Stimulated activated naive CD8-positive, alpha-beta T cell treated with anti-CD3 and anti-CD28 coated beads, Interleukin-15, amount 100 ng/mL, for 72 hours (primary cell): ENCODE data around the gene S100A9.
A peak's percentile ranks its signal among the peaks of the same experiment; 100 is the strongest.
"Not testable (repeated sequence)": the region's sequence is repeated elsewhere in the genome, so short reads cannot be mapped to it uniquely, and the experiment has no call there.

Experiments
- ATAC-seq: fragments of 150-1000 bp; cut with Tn5 transposase; 2 replicates; pipeline ENCODE4 v1.10.0; 2021; ENCODE audit warnings: mild to moderate bottlenecking, moderate library complexity
- DNase-seq, 2 donors: peaks; one replicate each; pipeline ENCODE4 v3.0.0; 2021 to 2022
- H3K27ac Mint-ChIP-seq, 2 donors: one replicate each; pipeline ENCODE4 v1.8.0; 2022; ENCODE audit warnings: mild to moderate bottlenecking in 2 of 2, mixed read lengths in 2 of 2, moderate library complexity in 2 of 2
- H3K27me3 Mint-ChIP-seq: one replicate; pipeline ENCODE4 v1.8.0; 2022; ENCODE audit warnings: mixed read lengths
- H3K4me1 Mint-ChIP-seq: one replicate; pipeline ENCODE4 v1.8.0; 2022; ENCODE audit warnings: mild to moderate bottlenecking, mixed read lengths
- H3K4me3 Mint-ChIP-seq, 2 donors: one replicate each; pipeline ENCODE4 v1.8.0; 2022; ENCODE audit warnings: mild to moderate bottlenecking in 2 of 2, mixed read lengths in 2 of 2, moderate library complexity in 1 of 2
- H3K9me3 Mint-ChIP-seq, 2 donors: one replicate each; pipeline ENCODE4 v1.8.0; 2022; ENCODE audit warnings: mixed read lengths in 2 of 2

Gene S100A9

GRCh38 chr1:153357853-153358690, at the start of gene S100A9:
TSS of gene S100A9 (plus strand) at chr1:153357854. CDS start at chr1:153358284, 430 bp downstream.
- peak in 1 of 2 donors; percentile 2 for DNase-seq
- Mint-ChIP-seq H3K4me1 (peaks cover 22% of the 10 kb centered on the region), H3K27me3 (no peaks in the 10 kb centered on the region), H3K9me3 (no peaks in the 10 kb centered on the region), H3K27ac (peak within 1 kb of the TSS in 1 of 2 donors; percentile 30), H3K4me3 (no peak within 1 kb of the TSS)
- ATAC-seq = no peak

- Mint-ChIP-seq H3K9me3 (no peaks in the 10 kb centered on the region), H3K27ac (no peak overlapping the region), H3K4me3 (no peak overlapping the region), H3K4me1 (no peaks in the 10 kb centered on the region), H3K27me3 (peaks cover 21% of the 10 kb centered on the region)
- DNase-seq = no peak
- no peak for ATAC-seq
Observed at GRCh38 chr1:153308540-153308939, 49.1 kb upstream of the S100A9 start.

- no peaks in the 10 kb centered on the region for H3K4me1 Mint-ChIP-seq
- no peaks in the 10 kb centered on the region for H3K9me3 Mint-ChIP-seq
- H3K27me3 Mint-ChIP-seq = peaks cover 21% of the 10 kb centered on the region
- no peak for DNase-seq
- H3K4me3 Mint-ChIP-seq = no peak overlapping the region
- no peak for ATAC-seq
- peak overlapping the region in 1 of 2 donors; percentile 44 for H3K27ac Mint-ChIP-seq
Observed at GRCh38 chr1:153309441-153309840, 48.2 kb upstream of the S100A9 start.

GRCh38 chr1:153310526-153310925, 47.1 kb upstream of the S100A9 start:
- Mint-ChIP-seq H3K9me3 (peaks cover 0 to 5% of the 10 kb centered on the region in 2 donors), H3K27ac (no peak overlapping the region), H3K4me1 (no peaks in the 10 kb centered on the region), H3K27me3 (peaks cover 21% of the 10 kb centered on the region), H3K4me3 (no peak overlapping the region)
- DNase-seq (no peak), ATAC-seq (no peak)

GRCh38 chr1:153312570-153313186, 45.0 kb upstream of the S100A9 start, which contains the start of gene PGLYRP3:
TSS of gene PGLYRP3 (minus strand) at chr1:153312952. CDS start at chr1:153310665, 2,287 bp downstream.
- ATAC-seq (no peak), DNase-seq (no peak)
- Mint-ChIP-seq H3K4me1 (no peaks in the 10 kb centered on the region), H3K9me3 (peaks cover 0 to 9% of the 10 kb centered on the region in 2 donors), H3K27me3 (peaks cover 33% of the 10 kb centered on the region), H3K27ac (no peak within 1 kb of the TSS), H3K4me3 (no peak within 1 kb of the TSS)

GRCh38 chr1:153313288-153313687, 44.4 kb upstream of the S100A9 start:
- no peak overlapping the region for H3K4me3 Mint-ChIP-seq
- peaks cover 0 to 9% of the 10 kb centered on the region in 2 donors for H3K9me3 Mint-ChIP-seq
- ATAC-seq (no peak), DNase-seq (no peak)
- H3K27ac Mint-ChIP-seq = no peak overlapping the region
- no peaks in the 10 kb centered on the region for H3K4me1 Mint-ChIP-seq
- H3K27me3 Mint-ChIP-seq = peaks cover 27% of the 10 kb centered on the region

DNA sequence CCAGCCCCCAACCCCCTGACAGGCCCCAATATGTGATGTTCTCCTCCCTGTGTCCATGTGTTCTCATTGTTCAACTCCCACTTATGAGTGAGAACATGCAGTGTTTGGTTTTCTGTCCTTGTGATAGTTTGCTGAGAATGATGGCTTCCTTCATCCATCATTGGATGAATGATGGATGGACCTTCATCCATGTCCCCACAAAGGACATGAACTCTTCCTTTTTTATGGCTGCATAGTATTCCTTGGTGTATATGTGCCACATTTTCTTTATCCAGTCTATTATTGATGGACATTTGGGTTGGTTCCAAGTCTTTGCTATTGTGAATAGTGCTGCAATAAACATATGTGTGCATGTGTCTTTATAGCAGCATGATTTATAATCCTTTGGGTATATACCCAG, 43.3 kb upstream of the S100A9 start:
- H3K27ac Mint-ChIP-seq, H3K9me3 Mint-ChIP-seq, H3K4me3 Mint-ChIP-seq, ATAC-seq, H3K4me1 Mint-ChIP-seq, DNase-seq: not testable (repeated sequence)
- peaks cover 24% of the 10 kb centered on the region for H3K27me3 Mint-ChIP-seq

DNA sequence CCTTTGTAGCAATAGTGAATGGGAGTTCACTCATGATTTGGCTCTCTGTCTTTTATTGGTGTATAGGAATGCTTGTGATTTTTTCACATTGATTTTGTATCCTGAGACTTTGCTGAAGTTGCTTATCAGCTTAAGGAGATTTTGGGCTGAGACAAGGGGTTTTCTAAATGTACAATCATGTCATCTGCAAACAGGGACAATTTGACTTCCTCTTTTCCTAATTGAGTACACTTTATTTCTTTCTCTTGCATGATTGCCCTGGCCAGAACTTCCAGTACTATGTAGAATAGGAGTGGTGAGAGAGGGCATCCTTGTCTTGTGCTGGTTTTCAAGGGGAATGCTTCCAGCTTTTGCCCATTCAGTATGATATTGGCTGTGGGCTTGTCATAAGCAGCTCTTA, 41.6 kb upstream of the S100A9 start:
- not testable (repeated sequence) for DNase-seq, H3K9me3 Mint-ChIP-seq, H3K4me3 Mint-ChIP-seq, ATAC-seq, H3K27ac Mint-ChIP-seq, H3K4me1 Mint-ChIP-seq
- H3K27me3 Mint-ChIP-seq = peaks cover 24% of the 10 kb centered on the region

GRCh38 chr1:153318145-153318544, 39.5 kb upstream of the S100A9 start:
- Mint-ChIP-seq H3K9me3 (peaks cover 9 to 17% of the 10 kb centered on the region in 2 donors), H3K27me3 (peaks cover 17% of the 10 kb centered on the region)
- not testable (repeated sequence) for H3K27ac Mint-ChIP-seq, DNase-seq, H3K4me3 Mint-ChIP-seq, H3K4me1 Mint-ChIP-seq, ATAC-seq

DNA sequence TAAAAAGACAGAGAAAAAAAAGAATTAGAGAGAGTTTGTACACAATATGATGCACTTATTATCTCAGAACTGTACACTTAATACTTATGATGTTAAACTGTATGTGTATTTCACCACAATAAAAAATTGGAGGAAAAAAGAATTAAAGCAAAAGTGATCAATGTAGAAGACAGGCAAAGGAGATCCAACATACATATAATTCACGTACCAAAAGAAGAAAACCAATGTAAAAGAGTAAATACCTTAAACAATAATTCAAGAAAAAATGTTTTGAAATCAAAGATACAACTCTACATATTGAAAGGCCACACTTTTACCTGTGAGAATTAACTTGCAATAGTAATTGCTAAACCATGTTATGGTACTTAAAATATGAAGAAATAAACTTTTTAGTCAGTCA, 35.1 kb upstream of the S100A9 start:
- no peak for ATAC-seq
- H3K4me3 Mint-ChIP-seq = no peak overlapping the region
- H3K27ac Mint-ChIP-seq = no peak overlapping the region
- H3K4me1 Mint-ChIP-seq = no peaks in the 10 kb centered on the region
- peaks cover 8 to 19% of the 10 kb centered on the region in 2 donors for H3K9me3 Mint-ChIP-seq
- no peak for DNase-seq
- H3K27me3 Mint-ChIP-seq = no peaks in the 10 kb centered on the region

GRCh38 chr1:153324912-153325311, 32.7 kb upstream of the S100A9 start:
- H3K9me3 Mint-ChIP-seq = peaks cover 18 to 26% of the 10 kb centered on the region in 2 donors
- no peaks in the 10 kb centered on the region for H3K4me1 Mint-ChIP-seq
- no peak overlapping the region for H3K27ac Mint-ChIP-seq
- no peak overlapping the region for H3K4me3 Mint-ChIP-seq
- ATAC-seq (no peak), DNase-seq (no peak)
- no peaks in the 10 kb centered on the region for H3K27me3 Mint-ChIP-seq

DNA sequence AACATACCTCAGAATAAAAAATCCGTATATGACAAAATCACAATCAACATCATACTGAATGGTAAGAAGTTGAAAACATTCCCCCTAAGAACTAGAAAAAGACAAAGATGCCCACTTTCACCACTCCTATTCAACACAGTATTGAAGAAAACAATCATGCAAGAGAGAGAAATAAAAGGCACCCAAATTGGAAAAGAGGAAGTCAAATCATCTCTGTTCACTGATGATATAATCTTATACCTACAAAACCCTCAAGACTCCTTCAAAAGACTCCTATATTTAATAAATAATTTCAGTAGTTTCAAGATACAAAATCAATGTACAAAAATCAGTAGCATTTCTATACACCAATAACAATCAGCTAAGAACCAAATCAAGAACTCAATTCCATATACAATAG, 23.8 kb upstream of the S100A9 start:
- DNase-seq = no peak
- no peak overlapping the region for H3K4me3 Mint-ChIP-seq
- ATAC-seq = no peak
- peaks cover under 1% of the 10 kb centered on the region for H3K4me1 Mint-ChIP-seq
- H3K27me3 Mint-ChIP-seq = no peaks in the 10 kb centered on the region
- peaks cover 11 to 24% of the 10 kb centered on the region in 2 donors for H3K9me3 Mint-ChIP-seq
- no peak overlapping the region for H3K27ac Mint-ChIP-seq

- peaks cover 24% of the 10 kb centered on the region for H3K4me1 Mint-ChIP-seq
- no peak overlapping the region for H3K27ac Mint-ChIP-seq
- peaks cover 1% of the 10 kb centered on the region for H3K27me3 Mint-ChIP-seq
- DNase-seq = no peak
- no peak overlapping the region for H3K4me3 Mint-ChIP-seq
- H3K9me3 Mint-ChIP-seq = peaks cover 0 to 10% of the 10 kb centered on the region in 2 donors
- no peak for ATAC-seq
Observed at GRCh38 chr1:153336650-153337049, 21.0 kb upstream of the S100A9 start.

DNA sequence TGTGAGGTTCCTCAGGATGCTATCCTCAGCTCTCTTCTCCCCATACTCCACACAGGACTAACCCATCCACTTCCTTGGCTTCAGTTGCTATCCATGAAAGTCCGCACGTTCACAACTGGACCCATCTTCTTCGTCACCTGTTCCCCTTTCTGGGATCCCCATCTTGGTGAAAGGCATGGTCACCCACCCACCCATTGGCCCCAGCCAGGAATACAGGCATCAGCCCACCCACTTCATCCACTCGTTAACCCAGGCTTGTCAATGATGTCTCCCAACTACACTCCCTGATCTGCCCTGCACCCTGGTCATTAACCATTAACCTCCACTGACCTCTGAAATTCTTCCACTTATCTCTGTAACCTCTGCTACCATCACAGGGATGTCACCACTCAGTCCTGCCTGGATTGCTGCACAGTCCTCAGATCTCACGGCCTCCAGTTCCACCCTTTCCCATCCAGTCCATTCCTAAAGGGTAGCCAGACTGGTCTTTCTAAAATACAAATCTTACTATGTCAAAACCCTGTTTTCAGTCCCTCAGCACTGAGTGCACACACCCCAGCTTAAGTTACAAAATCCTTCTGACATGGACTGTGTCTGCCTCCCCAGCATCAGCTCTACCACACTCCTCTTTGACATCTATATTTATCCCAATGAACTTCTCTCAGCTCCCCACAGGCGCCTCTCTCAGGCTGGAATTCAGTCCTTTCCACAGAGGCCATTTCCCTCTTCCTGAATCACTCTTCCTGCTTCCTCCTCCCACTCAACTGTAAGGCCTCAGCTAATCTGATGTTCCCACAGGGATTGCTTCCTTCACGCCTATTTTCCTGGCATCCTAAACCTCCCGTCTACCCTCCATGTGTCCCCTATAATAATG, 19.4 kb upstream of the S100A9 start:
- no peak overlapping the region for H3K27ac Mint-ChIP-seq
- H3K9me3 Mint-ChIP-seq = peaks cover 0 to 10% of the 10 kb centered on the region in 2 donors
- DNase-seq (no peak), ATAC-seq (no peak)
- H3K27me3 Mint-ChIP-seq = peaks cover 17% of the 10 kb centered on the region
- H3K4me3 Mint-ChIP-seq = no peak overlapping the region
- H3K4me1 Mint-ChIP-seq = peaks cover 31% of the 10 kb centered on the region

DNA sequence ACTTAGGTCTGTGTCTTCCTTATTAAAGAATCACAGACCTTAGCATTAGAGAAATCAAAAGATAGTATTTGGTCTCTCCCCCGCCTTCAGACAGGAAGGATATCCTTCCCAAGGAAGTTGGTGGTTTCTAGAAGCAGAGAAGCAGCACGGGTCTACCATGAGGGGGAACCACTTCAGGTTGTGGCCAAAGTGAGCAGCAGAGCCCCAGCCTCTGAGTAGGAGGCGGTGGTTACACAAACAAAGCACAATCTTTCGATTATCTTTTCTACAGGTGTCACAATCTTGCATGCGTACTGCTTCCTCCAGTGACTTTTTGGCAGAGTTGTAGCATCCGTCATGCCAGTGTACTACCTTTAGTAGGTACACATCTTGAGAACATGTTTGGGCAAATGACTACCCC, 17.9 kb upstream of the S100A9 start:
- no peak overlapping the region for H3K4me3 Mint-ChIP-seq
- DNase-seq (peak in 1 of 2 donors; percentile 31), ATAC-seq (peak; percentile 84)
- H3K9me3 Mint-ChIP-seq = peaks cover 0 to 10% of the 10 kb centered on the region in 2 donors
- peaks cover 47% of the 10 kb centered on the region for H3K4me1 Mint-ChIP-seq
- H3K27me3 Mint-ChIP-seq = peaks cover 33% of the 10 kb centered on the region
- H3K27ac Mint-ChIP-seq = no peak overlapping the region
